Activated CD4-positive, alpha-beta T cell treated with anti-CD3 and anti-CD28 coated beads for 4 hours (primary cell): ENCODE results near the gene AGBL2.
"Not testable (repeated sequence)": the region's sequence is repeated elsewhere in the genome, so short reads cannot be mapped to it uniquely, and the experiment has no call there.

Experiments used
- DNase-seq, 2 donors: peaks; one replicate each; pipeline ENCODE4 v3.0.0-alpha.2; 2020

AGBL2 gene

GRCh38 chr11:47688111-47688510, 27.1 kb downstream of the AGBL2 start:
- DNase-seq, result no peak

- not testable (repeated sequence) for DNase-seq
These were observed 28.5 kb downstream of the AGBL2 start for GRCh38 chr11:47686704-47687103.

GRCh38 chr11:47686151-47686550, 29.0 kb downstream of the AGBL2 start:
- DNase-seq, result no peak

- no peak for DNase-seq
These were observed 39.3 kb downstream of the AGBL2 start for GRCh38 chr11:47675851-47676250.

- DNase-seq, result no peak
These were observed 42.9 kb downstream of the AGBL2 start for GRCh38 chr11:47672283-47672730.

GRCh38 chr11:47669856-47670255, 45.3 kb downstream of the AGBL2 start:
- no peak for DNase-seq

GRCh38 chr11:47668665-47669064, 46.5 kb downstream of the AGBL2 start:
- no peak for DNase-seq

GRCh38 chr11:47667555-47667954, 47.6 kb downstream of the AGBL2 start:
- no peak for DNase-seq

GRCh38 chr11:47667135-47667534, 48.0 kb downstream of the AGBL2 start:
- DNase-seq, result no peak

- DNase-seq, result not testable (repeated sequence)
These were observed 50.2 kb downstream of the AGBL2 start for GRCh38 chr11:47664936-47665335.

- DNase-seq, result no peak
These were observed 53.9 kb downstream of the AGBL2 start for GRCh38 chr11:47661245-47661644.

GRCh38 chr11:47659276-47659675, 55.9 kb downstream of the AGBL2 start:
- no peak for DNase-seq

GRCh38 chr11:47656260-47656885, 58.8 kb downstream of the AGBL2 start:
- DNase-seq, result no peak

- DNase-seq, result no peak
These were observed 63.2 kb downstream of the AGBL2 start for GRCh38 chr11:47651818-47652469.

- DNase-seq, result no peak
These were observed 65.9 kb downstream of the AGBL2 start for GRCh38 chr11:47649276-47649675.

- DNase-seq, result no peak
These were observed 69.2 kb downstream of the AGBL2 start for GRCh38 chr11:47646019-47646418.

- DNase-seq, result no peak
These were observed 69.7 kb downstream of the AGBL2 start for GRCh38 chr11:47645500-47645899.

GRCh38 chr11:47642099-47642855, 72.9 kb downstream of the AGBL2 start, which contains the start of gene MTCH2:
Gene MTCH2 (minus strand): TSS chr11:47642559. CDS start chr11:47642465, 94 bp downstream.
- DNase-seq, result peak; percentile 94 to 96

- no peak for DNase-seq
These were observed 73.5 kb downstream of the AGBL2 start for GRCh38 chr11:47641600-47642098.

- DNase-seq, result not testable (repeated sequence)
These were observed 74.7 kb downstream of the AGBL2 start for GRCh38 chr11:47640506-47640905.

GRCh38 chr11:47636331-47636730, 78.8 kb downstream of the AGBL2 start:
- not testable (repeated sequence) for DNase-seq

GRCh38 chr11:47631473-47631872, 83.7 kb downstream of the AGBL2 start:
- no peak for DNase-seq

- DNase-seq, result no peak
These were observed 87.1 kb downstream of the AGBL2 start for GRCh38 chr11:47628026-47628425.

- no peak for DNase-seq
These were observed 88.9 kb downstream of the AGBL2 start for GRCh38 chr11:47626234-47626633.
